Endothelial cell of umbilical vein (primary cell): ENCODE measurements around the gene SEC22A. TPM values are rescaled to one million over a fixed set of nuclear protein-coding genes. Genes with fewer than 3 reads are reported as not detected.

Source experiments
- BruUV-seq: library from RNA; stranded (reverse); fragments of 400-500 nt; replicated peaks from 2 replicates; lab custom pipeline; 2021; lab: Mats Ljungman, UMichigan
- CTCF ChIA-PET: fragments of 300-600, 350-600 bp; sonication (Branson Sonifier 250); formaldehyde crosslinking; loops from one replicate; lab custom pipeline; 2021; ENCODE audit warnings: antibody characterized with exemption, inconsistent platforms; lab: Charles Lee
- POLR2A ChIA-PET: fragments of 300-600, 350-600 bp; sonication (Branson Sonifier 250); formaldehyde crosslinking; loops from one replicate; lab custom pipeline; 2021; ENCODE audit warnings: antibody characterized with exemption, inconsistent platforms; lab: Charles Lee
- DNase-seq: peaks from one replicate; pipeline ENCODE4 v3.0.0-alpha.2; 2011; ENCODE audit warnings: low read depth, low spot score
- FAIRE-seq: peaks from 2 replicates; lab custom pipeline; 2011; peaks lifted over from hg19 to GRCh38; lab: Jason Lieb, UNC
- H2AFZ ChIP-seq: 2 replicates; pipeline ENCODE4 v1.6.0; 2012; ENCODE audit warnings: low read depth, low read length, control low read depth, inconsistent platforms
- H3K27ac ChIP-seq: 2 replicates; pipeline ENCODE4 v1.5.1; 2011; ENCODE audit warnings: low read depth, mild to moderate bottlenecking, control low read depth, low read length, moderate library complexity; ENCODE audit not compliant: insufficient read depth
- H3K27me3 ChIP-seq, 2 experiments: 2 replicates each; pipeline versions ENCODE4 v1.6.0 to v1.6.1; 2011; ENCODE audit warnings: low read length in 2 of 2, mixed read lengths in 1 of 2; ENCODE audit not compliant: control insufficient read depth in 2 of 2, insufficient read depth in 2 of 2
- H3K36me3 ChIP-seq, 2 experiments: 2 replicates in 1 of 2; 3 replicates in 1 of 2; pipeline ENCODE4 v1.5.1; 2011; ENCODE audit warnings: low read length in 2 of 2, mild to moderate bottlenecking in 1 of 2, moderate library complexity in 1 of 2; ENCODE audit not compliant: control insufficient read depth in 2 of 2, insufficient read depth in 2 of 2; ENCODE audit errors: extremely low read depth in 1 of 2
- H3K4me1 ChIP-seq: 3 replicates; pipeline ENCODE4 v1.5.1; 2011; ENCODE audit warnings: mild to moderate bottlenecking, low read length; ENCODE audit not compliant: control insufficient read depth, insufficient read depth; ENCODE audit errors: extremely low read depth
- H3K4me2 ChIP-seq: 2 replicates; pipeline ENCODE4 v1.6.1; 2011; ENCODE audit warnings: low read length, control low read depth, mixed read lengths; ENCODE audit not compliant: insufficient read depth
- H3K4me3 ChIP-seq, 3 experiments: fragments of 200-600 bp in 1 of 3; sonication (generic), shearing (Covaris generic) in 1 of 3; replicated peaks in 1 of 3; 2 replicates each; pipeline ENCODE4 v1.5.1; 2011 to 2016; ENCODE audit warnings: control low read depth in 3 of 3, low read length in 3 of 3, mild to moderate bottlenecking in 2 of 3, inconsistent platforms in 1 of 3, low read depth in 1 of 3, moderate library complexity in 1 of 3; ENCODE audit not compliant: insufficient read depth in 1 of 3
- H3K79me2 ChIP-seq: 2 replicates; pipeline ENCODE4 v1.6.0; 2012; ENCODE audit warnings: low read length, inconsistent platforms; ENCODE audit not compliant: control insufficient read depth, insufficient read depth
- H3K9ac ChIP-seq: replicated peaks from 2 replicates; pipeline ENCODE3; 2011; ENCODE audit warnings: low read length, control low read depth; ENCODE audit not compliant: insufficient read depth; ENCODE audit errors: extremely low read depth
- H3K9me1 ChIP-seq: replicated peaks from 3 replicates; pipeline ENCODE4 v1.6.0; 2011; ENCODE audit warnings: mild to moderate bottlenecking, low read length; ENCODE audit not compliant: control insufficient read depth, insufficient read depth; ENCODE audit errors: extremely low read depth
- H3K9me3 ChIP-seq: replicated peaks from 2 replicates; pipeline ENCODE4 v1.5.1; 2012; ENCODE audit warnings: low read length, inconsistent platforms; ENCODE audit not compliant: control insufficient read depth, insufficient read depth
- H4K20me1 ChIP-seq: replicated peaks from 2 replicates; pipeline ENCODE3; 2011; ENCODE audit warnings: mild to moderate bottlenecking, low read length; ENCODE audit not compliant: control insufficient read depth, insufficient read depth; ENCODE audit errors: extremely low read depth
- EZH2 ChIP-seq: IDR thresholded peaks from 2 replicates; pipeline ENCODE4 v1.6.1; 2012; ENCODE audit warnings: borderline replicate concordance, low read depth, mild to moderate bottlenecking, moderate library complexity, low read length, inconsistent platforms; ENCODE audit not compliant: severe bottlenecking
- FOS ChIP-seq: IDR thresholded peaks from 2 replicates; pipeline ENCODE4 v1.6.1; 2011; ENCODE audit warnings: mild to moderate bottlenecking, low read length, moderate library complexity, borderline replicate concordance; ENCODE audit not compliant: insufficient read depth
- GATA2 ChIP-seq: IDR thresholded peaks from 2 replicates; pipeline ENCODE4 v1.7.0; 2011; ENCODE audit warnings: low read depth, mild to moderate bottlenecking, moderate library complexity, mixed read lengths, low read length; ENCODE audit not compliant: insufficient read length, insufficient read depth
- JUN ChIP-seq: IDR thresholded peaks from 2 replicates; pipeline ENCODE4 v1.6.1; 2011; ENCODE audit warnings: borderline replicate concordance, low read depth; ENCODE audit not compliant: insufficient read length, insufficient read depth
- MYC ChIP-seq: IDR thresholded peaks from one replicate; pipeline ENCODE4 v1.6.1; 2011; ENCODE audit warnings: mild to moderate bottlenecking, low read depth, low read length
- POLR2A ChIP-seq: IDR thresholded peaks from 2 replicates; pipeline ENCODE4 v1.6.1; 2012; ENCODE audit warnings: low read depth, mild to moderate bottlenecking, control low read depth, low read length
- POLR2AphosphoS5 ChIP-seq: IDR thresholded peaks from 2 replicates; pipeline ENCODE4 v1.6.1; 2012; ENCODE audit warnings: low read depth, mild to moderate bottlenecking, control low read depth, low read length, moderate library complexity; ENCODE audit not compliant: insufficient read depth
- dilution Hi-C: fragments of 300-500 bp; cut with MboI; formaldehyde crosslinking; loops from one replicate; pipeline ENCODE4 v1.15.0; 2019; ENCODE audit warnings: low sequenced_read_pairs; ENCODE audit not compliant: extremely low pct_ligation_motif_present
- intact Hi-C: fragments of 100-400 bp; cut with micrococcal nuclease; formaldehyde crosslinking; loops from one replicate; pipeline ENCODE4 v1.10.0; 2022
- polyA plus RNA-seq, 4 experiments: library from polyadenylated mRNA; depleted of rRNA in 3 of 4; stranded (reverse) in 3 of 4; unstranded in 1 of 4; fragments of >200 nt; gene quantifications; 2 replicates each; pipeline versions ENCODE4 v1.2.1 to v1.2.3, GENCODE V29; 2011 to 2012; ENCODE audit warnings: missing spikeins in 1 of 4
- total RNA-seq: library from RNA; stranded (reverse); gene quantifications from 2 replicates; pipeline ENCODE4 v1.2.3, GENCODE V29; 2021
- TF ChIP-seq, protein P1 (sequence below): IDR thresholded peaks from 2 replicates; pipeline ENCODE4 v1.6.1; 2011; ENCODE audit not compliant: insufficient read depth, insufficient read length
- TF ChIP-seq, protein P2 (sequence below), 2 donors: IDR thresholded peaks; 1 replicate in 1 of 2; 2 replicates in 1 of 2; pipeline ENCODE4 v1.5.1; 2011; ENCODE audit warnings: low read length in 2 of 2, mild to moderate bottlenecking in 2 of 2, moderate library complexity in 2 of 2, control low read depth in 1 of 2, inconsistent platforms in 1 of 2, low read depth in 1 of 2; ENCODE audit not compliant: insufficient read depth in 1 of 2; ENCODE audit errors: extremely low read depth in 1 of 2

The SEC22A gene
- total and polyA plus RNA-seq, 2 donors (not counting 3 experiments of a cell fraction or from before 2014, with no cell fraction given), result 20.1 to 26.8 TPM

DNA sequence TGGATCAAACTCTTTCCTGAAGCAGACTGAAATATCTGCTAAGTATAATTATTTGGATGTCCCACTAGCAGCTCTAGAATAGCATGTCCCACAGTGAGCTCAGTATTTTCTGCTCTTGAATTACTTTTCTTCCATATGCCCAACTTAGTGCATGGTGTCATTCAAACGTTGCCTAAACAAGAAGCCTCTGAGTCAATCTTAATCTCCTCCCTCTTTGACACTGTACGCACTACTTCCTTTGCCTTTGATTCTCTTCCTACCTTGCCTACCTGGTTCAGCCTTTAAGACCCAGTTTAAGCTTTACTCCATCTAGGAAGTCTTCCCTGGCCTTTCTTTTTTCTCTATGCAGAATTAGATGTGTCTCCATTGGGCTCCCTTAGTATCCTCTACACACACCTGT is 54.5 kb downstream of the SEC22A start:
- no peaks in the 10 kb centered on the region for H3K4me1 ChIP-seq
- no peak overlapping the region for H3K4me2 ChIP-seq
- no peaks in the 10 kb centered on the region for H3K27me3 ChIP-seq
- ChIA-PET POLR2A (no interaction called here), CTCF (interaction anchor here (0.6 to 1.8 kb wide), 4 partner anchors 9 to 228 kb away, joined by 3 to 4 read pairs (median 4); no protein-coding TSS in a partner anchor)
- BruUV-seq, result no TSS peak
- H3K9me3 ChIP-seq, result no peaks in the 10 kb centered on the region
- FAIRE-seq (no peak), DNase-seq (no peak)
- H3K27ac ChIP-seq, result no peak overlapping the region
- TF ChIP-seq, protein P1, sequence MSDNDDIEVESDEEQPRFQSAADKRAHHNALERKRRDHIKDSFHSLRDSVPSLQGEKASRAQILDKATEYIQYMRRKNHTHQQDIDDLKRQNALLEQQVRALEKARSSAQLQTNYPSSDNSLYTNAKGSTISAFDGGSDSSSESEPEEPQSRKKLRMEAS, result no peak
- TF ChIP-seq POLR2AphosphoS5, result no peak
- TF ChIP-seq, protein P2, sequence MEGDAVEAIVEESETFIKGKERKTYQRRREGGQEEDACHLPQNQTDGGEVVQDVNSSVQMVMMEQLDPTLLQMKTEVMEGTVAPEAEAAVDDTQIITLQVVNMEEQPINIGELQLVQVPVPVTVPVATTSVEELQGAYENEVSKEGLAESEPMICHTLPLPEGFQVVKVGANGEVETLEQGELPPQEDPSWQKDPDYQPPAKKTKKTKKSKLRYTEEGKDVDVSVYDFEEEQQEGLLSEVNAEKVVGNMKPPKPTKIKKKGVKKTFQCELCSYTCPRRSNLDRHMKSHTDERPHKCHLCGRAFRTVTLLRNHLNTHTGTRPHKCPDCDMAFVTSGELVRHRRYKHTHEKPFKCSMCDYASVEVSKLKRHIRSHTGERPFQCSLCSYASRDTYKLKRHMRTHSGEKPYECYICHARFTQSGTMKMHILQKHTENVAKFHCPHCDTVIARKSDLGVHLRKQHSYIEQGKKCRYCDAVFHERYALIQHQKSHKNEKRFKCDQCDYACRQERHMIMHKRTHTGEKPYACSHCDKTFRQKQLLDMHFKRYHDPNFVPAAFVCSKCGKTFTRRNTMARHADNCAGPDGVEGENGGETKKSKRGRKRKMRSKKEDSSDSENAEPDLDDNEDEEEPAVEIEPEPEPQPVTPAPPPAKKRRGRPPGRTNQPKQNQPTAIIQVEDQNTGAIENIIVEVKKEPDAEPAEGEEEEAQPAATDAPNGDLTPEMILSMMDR (IDR thresholded peaks at IDR 0.05; ENCODE audit: extremely low read depth in 1 of 2, insufficient read depth in 1 of 2, low read depth in 1 of 2, low read length in 2 of 2), result no peak
- no peak for TF ChIP-seq MYC
- TF ChIP-seq POLR2A, result no peak
- no peak for TF ChIP-seq EZH2
- no peak for TF ChIP-seq JUN
- TF ChIP-seq GATA2, result no peak
- no peak for TF ChIP-seq FOS
- dilution Hi-C loops, result no loop called here
- no peaks in the 10 kb centered on the region for H3K36me3 ChIP-seq
- H4K20me1 ChIP-seq, result no peaks in the 10 kb centered on the region
- H3K4me3 ChIP-seq, result no peak overlapping the region
- H2AFZ ChIP-seq, result no peak overlapping the region
- no peaks in the 10 kb centered on the region for H3K79me2 ChIP-seq
- no peak overlapping the region for H3K9ac ChIP-seq
- intact Hi-C loops, result loop anchor here (5.0 to 10.0 kb wide), 4 partner anchors 209 to 1711 kb away; partner anchors contain the start of gene POLQ
- no peaks in the 10 kb centered on the region for H3K9me1 ChIP-seq
